GM12801 (cell line): ENCODE data around the gene AGBL4.

Source experiments
- CTCF ChIP-seq: IDR thresholded peaks from one replicate; pipeline ENCODE4 v1.5.1; 2011; ENCODE audit warnings: control low read depth; ENCODE audit not compliant: insufficient read length; ENCODE audit errors: extremely low read depth

AGBL4 gene

GRCh38 chr1:48552903-48553606 lies 1470.7 kb downstream of the AGBL4 start:
- no peak for TF ChIP-seq CTCF

- no peak for TF ChIP-seq CTCF
These were observed 1471.3 kb downstream of the AGBL4 start for GRCh38 chr1:48552420-48552819.

GRCh38 chr1:48548985-48549384 lies 1474.8 kb downstream of the AGBL4 start:
- no peak for TF ChIP-seq CTCF

GRCh38 chr1:48547561-48548220 lies 1476.1 kb downstream of the AGBL4 start:
- TF ChIP-seq CTCF: no peak

GRCh38 chr1:48543854-48544253 lies 1479.9 kb downstream of the AGBL4 start:
- TF ChIP-seq CTCF: no peak

- TF ChIP-seq CTCF: no peak
These were observed 1483.2 kb downstream of the AGBL4 start for GRCh38 chr1:48540587-48540986.

- no peak for TF ChIP-seq CTCF
These were observed 1487.3 kb downstream of the AGBL4 start for GRCh38 chr1:48536477-48536876.
